Superior temporal gyrus (tissue), 1 donor: ENCODE data around the gene ZRANB2.

ENCODE experiments used
- DNase-seq: peaks from one replicate; pipeline ENCODE4 v3.0.0-alpha.2; 2016; ENCODE audit errors: extremely low spot score

ZRANB2 gene

GRCh38 chr1:71068325-71069240 is 12.3 kb downstream of the ZRANB2 start:
- no peak for DNase-seq

- no peak for DNase-seq
Measured at GRCh38 chr1:71054791-71055190, 26.0 kb downstream of the ZRANB2 start.

GRCh38 chr1:71054281-71054731 is 26.5 kb downstream of the ZRANB2 start:
- no peak for DNase-seq

- DNase-seq, result no peak
Measured at GRCh38 chr1:71053758-71054157, 27.1 kb downstream of the ZRANB2 start.

GRCh38 chr1:71053146-71053545 is 27.7 kb downstream of the ZRANB2 start:
- DNase-seq, result no peak

- DNase-seq, result peak; percentile 90
Measured at GRCh38 chr1:71049951-71050598, 30.8 kb downstream of the ZRANB2 start.

GRCh38 chr1:71047635-71048607 is 32.9 kb downstream of the ZRANB2 start, which contains the start of gene PTGER3:
TSS of gene PTGER3 (minus strand) at chr1:71047816. CDS start at chr1:71047577, 239 bp downstream.
- DNase-seq, result no peak

GRCh38 chr1:71046891-71047634 is 33.8 kb downstream of the ZRANB2 start:
- DNase-seq, result no peak

- no peak for DNase-seq
Measured at GRCh38 chr1:71045463-71046028, 35.3 kb downstream of the ZRANB2 start.

- DNase-seq, result no peak
Measured at GRCh38 chr1:71044833-71045232, 36.0 kb downstream of the ZRANB2 start.

GRCh38 chr1:71043065-71043464 is 37.8 kb downstream of the ZRANB2 start:
- DNase-seq, result no peak

- DNase-seq, result no peak
Measured at GRCh38 chr1:71041806-71042205, 39.0 kb downstream of the ZRANB2 start.

GRCh38 chr1:71039661-71040262 is 41.1 kb downstream of the ZRANB2 start:
- DNase-seq, result no peak

- DNase-seq, result no peak
Measured at GRCh38 chr1:71038942-71039341, 41.9 kb downstream of the ZRANB2 start.

GRCh38 chr1:71037829-71038620 is 42.8 kb downstream of the ZRANB2 start:
- no peak for DNase-seq

GRCh38 chr1:71037066-71037465 is 43.8 kb downstream of the ZRANB2 start:
- no peak for DNase-seq

- no peak for DNase-seq
Measured at GRCh38 chr1:71033136-71033535, 47.7 kb downstream of the ZRANB2 start.

GRCh38 chr1:71031426-71031825 is 49.4 kb downstream of the ZRANB2 start:
- DNase-seq, result no peak

- DNase-seq, result no peak
Measured at GRCh38 chr1:71030026-71030425, 50.8 kb downstream of the ZRANB2 start.
